Measurements from ENCODE around the gene TXN.

TXN gene

DNA sequence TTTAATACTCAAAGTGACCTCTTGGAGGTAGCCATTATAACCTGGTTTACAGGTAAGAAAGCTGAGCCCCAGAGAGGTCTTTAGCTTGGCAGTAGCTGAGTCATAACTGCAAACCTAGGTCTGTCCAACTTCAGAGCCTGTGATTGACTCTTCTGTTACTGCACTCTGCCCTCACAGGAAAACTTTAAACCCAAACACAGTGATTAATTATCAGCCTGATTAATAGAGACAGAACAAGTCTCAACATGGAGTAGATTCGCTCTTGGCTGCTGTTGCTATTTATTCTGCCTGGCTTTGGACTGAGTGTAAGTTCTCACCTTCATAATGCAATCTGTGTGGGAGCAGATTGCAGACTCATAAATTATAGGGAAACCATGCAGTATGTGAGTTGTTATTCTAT, 27.4 kb upstream of the TXN start:
- DNase-seq (ENCODE audit: insufficient read length, low spot score) (no peak), FAIRE-seq (no peak)
- no peak for TF ChIP-seq SPI1 (IDR thresholded peaks at IDR 0.05; ENCODE audit: low read depth, low read length)
- TF ChIP-seq POU2F2 (IDR thresholded peaks at IDR 0.05; ENCODE audit: low read depth, low read length), result no peak
- TF ChIP-seq POLR2AphosphoS5 (IDR thresholded peaks at IDR 0.05; ENCODE audit: low read depth, low read length), result no peak
- no peak for TF ChIP-seq PAX5 (IDR thresholded peaks at IDR 0.05; ENCODE audit: insufficient read depth, low read length, severe bottlenecking)
- TF ChIP-seq POLR2A (IDR thresholded peaks at IDR 0.05; ENCODE audit: low read depth, low read length), result no peak
- TF ChIP-seq TAF1 (IDR thresholded peaks at IDR 0.05; ENCODE audit: low read depth, low read length), result no peak

DNA sequence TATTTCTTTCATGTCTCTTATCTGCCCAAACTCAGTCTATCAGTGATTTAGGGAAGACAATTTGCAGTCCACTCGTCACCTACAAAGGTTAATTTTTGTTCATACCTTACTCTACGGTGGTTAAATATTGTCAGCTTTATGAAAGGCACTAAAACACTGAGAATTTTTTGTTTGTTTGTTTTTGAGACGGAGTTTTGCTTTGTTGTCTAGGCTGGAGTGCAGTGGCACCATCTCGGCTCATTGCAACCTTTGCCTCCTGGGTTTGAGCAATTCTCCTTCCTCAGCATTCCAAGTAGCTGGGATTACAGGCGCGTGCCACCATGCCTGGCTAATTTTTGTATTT, 26.4 kb upstream of the TXN start:
- TF ChIP-seq TAF1 (IDR thresholded peaks at IDR 0.05; ENCODE audit: low read depth, low read length), result no peak
- TF ChIP-seq POLR2AphosphoS5 (IDR thresholded peaks at IDR 0.05; ENCODE audit: low read depth, low read length), result no peak
- no peak for TF ChIP-seq POU2F2 (IDR thresholded peaks at IDR 0.05; ENCODE audit: low read depth, low read length)
- TF ChIP-seq POLR2A (IDR thresholded peaks at IDR 0.05; ENCODE audit: low read depth, low read length), result no peak
- no peak for TF ChIP-seq PAX5 (IDR thresholded peaks at IDR 0.05; ENCODE audit: insufficient read depth, low read length, severe bottlenecking)
- no peak for TF ChIP-seq SPI1 (IDR thresholded peaks at IDR 0.05; ENCODE audit: low read depth, low read length)
- FAIRE-seq (no peak), DNase-seq (ENCODE audit: insufficient read length, low spot score) (no peak)

DNA sequence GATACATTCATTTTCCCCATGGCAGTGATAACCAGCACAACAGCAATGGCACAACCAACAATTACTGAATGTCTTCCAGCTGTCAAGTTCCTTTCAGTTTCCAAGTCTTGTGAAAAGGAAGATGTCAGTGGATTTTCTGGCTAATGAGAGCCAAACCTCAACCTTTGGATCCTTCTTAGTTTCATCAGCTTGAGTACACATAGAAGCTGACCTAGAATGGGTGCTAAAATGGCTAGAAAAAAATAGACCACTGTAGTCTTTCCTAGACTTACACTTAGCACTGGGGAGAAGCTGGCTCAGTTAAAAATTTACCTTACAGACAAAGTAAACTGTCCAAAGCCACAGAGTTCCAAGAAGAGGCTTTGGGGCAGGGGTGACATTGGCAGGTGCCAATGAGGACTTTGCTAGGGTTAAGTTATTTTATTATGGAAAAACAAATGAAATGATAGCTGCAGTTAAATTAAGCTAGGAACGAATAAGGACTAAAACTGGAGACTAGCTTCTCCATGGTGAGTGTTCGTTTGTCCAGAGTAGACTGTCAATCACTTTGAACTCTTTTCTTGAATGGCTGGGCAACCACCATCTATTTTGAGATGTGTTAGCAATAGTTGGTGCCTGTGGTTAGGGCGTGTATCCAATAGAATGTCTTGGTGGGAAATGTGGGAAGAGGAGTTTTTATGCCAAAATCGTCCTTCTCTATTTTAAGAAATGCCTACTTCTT, 25.9 kb upstream of the TXN start:
- no peak for DNase-seq (ENCODE audit: insufficient read length, low spot score)
- no peak for FAIRE-seq

DNA sequence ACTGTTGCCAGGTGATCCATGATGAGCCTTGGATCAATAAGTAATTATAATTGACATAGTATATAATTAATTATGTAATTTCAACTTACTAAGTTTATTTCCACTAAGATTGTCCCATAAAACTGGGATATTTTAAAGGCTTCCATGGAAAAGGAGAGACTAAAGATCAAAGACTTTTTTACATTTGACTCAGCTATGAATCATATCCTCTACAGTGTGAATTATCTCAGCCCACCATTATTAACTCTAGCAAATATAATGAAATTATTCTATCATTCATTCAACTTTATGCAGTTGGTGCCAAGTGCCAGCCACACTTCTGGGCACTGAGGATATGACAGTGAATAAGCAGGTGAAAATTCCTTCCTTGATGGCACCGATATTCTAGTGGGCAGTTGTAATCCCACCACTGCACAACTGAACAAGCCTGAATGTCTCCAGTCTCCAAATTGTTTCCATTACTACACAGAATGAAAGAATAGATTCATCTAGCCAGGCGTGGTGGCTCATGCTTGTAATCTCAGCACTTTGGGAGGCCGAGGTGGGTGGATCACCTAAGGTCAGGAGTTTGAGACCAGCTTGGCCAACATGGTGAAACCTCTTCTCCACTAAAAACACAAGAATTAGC, 21.9 kb upstream of the TXN start:
- DNase-seq (ENCODE audit: insufficient read length, low spot score), result no peak
- TF ChIP-seq SPI1 (IDR thresholded peaks at IDR 0.05; ENCODE audit: low read depth, low read length) (no peak), POU2F2 (IDR thresholded peaks at IDR 0.05; ENCODE audit: low read depth, low read length) (no peak), POLR2AphosphoS5 (IDR thresholded peaks at IDR 0.05; ENCODE audit: low read depth, low read length) (no peak), PAX5 (IDR thresholded peaks at IDR 0.05; ENCODE audit: insufficient read depth, low read length, severe bottlenecking) (no peak), POLR2A (IDR thresholded peaks at IDR 0.05; ENCODE audit: low read depth, low read length) (no peak), TAF1 (IDR thresholded peaks at IDR 0.05; ENCODE audit: low read depth, low read length) (no peak)
- no peak for FAIRE-seq

More for the DNA sequence above, 25.9 kb upstream of the TXN start:
- no peak for TF ChIP-seq SPI1 (IDR thresholded peaks at IDR 0.05; ENCODE audit: low read depth, low read length)
- no peak for TF ChIP-seq POLR2AphosphoS5 (IDR thresholded peaks at IDR 0.05; ENCODE audit: low read depth, low read length)
- TF ChIP-seq TAF1 (IDR thresholded peaks at IDR 0.05; ENCODE audit: low read depth, low read length), result no peak
- no peak for TF ChIP-seq PAX5 (IDR thresholded peaks at IDR 0.05; ENCODE audit: insufficient read depth, low read length, severe bottlenecking)
- no peak for TF ChIP-seq POLR2A (IDR thresholded peaks at IDR 0.05; ENCODE audit: low read depth, low read length)
- no peak for TF ChIP-seq POU2F2 (IDR thresholded peaks at IDR 0.05; ENCODE audit: low read depth, low read length)

DNA sequence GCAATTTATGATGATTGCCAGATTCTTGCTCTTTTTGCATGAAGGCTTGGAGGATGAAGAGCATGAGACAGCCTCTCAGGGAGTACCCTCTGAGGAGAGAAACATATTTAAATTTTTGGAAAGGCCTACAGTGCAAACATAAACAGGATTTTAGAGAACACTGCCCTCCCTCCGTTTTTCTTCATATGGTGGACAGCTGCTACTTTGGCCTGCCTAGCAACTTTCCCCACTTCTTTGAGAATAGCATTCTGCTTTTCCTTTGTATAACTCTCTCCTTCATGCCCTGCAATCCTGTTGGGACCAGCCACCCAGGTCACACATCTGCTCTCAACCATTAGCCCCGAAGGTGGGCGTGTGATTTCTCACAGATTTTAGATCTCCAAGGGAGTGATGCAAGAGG, 20.5 kb upstream of the TXN start:
- FAIRE-seq, result no peak
- TF ChIP-seq POU2F2 (IDR thresholded peaks at IDR 0.05; ENCODE audit: low read depth, low read length) (no peak), TAF1 (IDR thresholded peaks at IDR 0.05; ENCODE audit: low read depth, low read length) (no peak), POLR2A (IDR thresholded peaks at IDR 0.05; ENCODE audit: low read depth, low read length) (no peak), PAX5 (IDR thresholded peaks at IDR 0.05; ENCODE audit: insufficient read depth, low read length, severe bottlenecking) (no peak), POLR2AphosphoS5 (IDR thresholded peaks at IDR 0.05; ENCODE audit: low read depth, low read length) (no peak), SPI1 (IDR thresholded peaks at IDR 0.05; ENCODE audit: low read depth, low read length) (no peak)
- no peak for DNase-seq (ENCODE audit: insufficient read length, low spot score)

DNA sequence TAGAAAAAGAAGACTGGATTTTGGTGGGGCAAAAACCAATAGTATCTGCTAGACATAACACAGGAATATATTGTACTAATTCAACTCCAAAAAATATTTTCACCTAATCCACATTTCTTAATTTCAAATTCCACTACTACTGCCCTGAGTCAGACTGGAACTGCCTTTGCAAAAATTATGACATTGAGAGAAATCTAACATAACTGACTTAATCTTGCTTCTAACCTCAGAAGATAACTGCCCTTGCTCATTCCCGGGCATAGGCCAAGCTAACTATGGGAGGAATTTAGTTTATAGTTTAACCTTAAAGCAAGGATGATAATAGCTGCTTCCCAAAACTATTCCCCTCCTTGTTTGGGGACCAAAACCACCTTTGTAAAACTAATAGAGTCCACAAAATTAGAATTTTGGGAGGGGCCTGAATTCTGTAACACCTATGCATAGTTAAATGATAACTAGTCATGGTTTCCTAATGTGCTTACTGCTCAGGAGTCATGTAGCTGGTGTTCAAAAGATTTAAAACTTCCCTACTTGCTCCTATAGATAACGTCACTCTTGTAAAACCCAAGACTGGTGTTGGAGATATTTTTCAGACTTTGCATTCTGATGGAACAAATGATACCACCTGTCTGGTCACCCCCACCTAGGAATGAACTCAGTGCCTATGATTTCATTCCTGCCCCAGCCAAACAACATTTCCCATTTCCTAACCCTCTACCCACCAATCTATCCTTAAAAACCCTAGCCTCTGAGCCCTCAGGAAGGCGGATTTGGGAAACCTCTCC, 14.1 kb upstream of the TXN start:
- TF ChIP-seq SPI1 (IDR thresholded peaks at IDR 0.05; ENCODE audit: low read depth, low read length) (no peak), TAF1 (IDR thresholded peaks at IDR 0.05; ENCODE audit: low read depth, low read length) (no peak), POLR2A (IDR thresholded peaks at IDR 0.05; ENCODE audit: low read depth, low read length) (no peak), POU2F2 (IDR thresholded peaks at IDR 0.05; ENCODE audit: low read depth, low read length) (no peak), PAX5 (IDR thresholded peaks at IDR 0.05; ENCODE audit: insufficient read depth, low read length, severe bottlenecking) (no peak), POLR2AphosphoS5 (IDR thresholded peaks at IDR 0.05; ENCODE audit: low read depth, low read length) (no peak)
- FAIRE-seq (no peak), DNase-seq (ENCODE audit: insufficient read length, low spot score) (no peak)

DNA sequence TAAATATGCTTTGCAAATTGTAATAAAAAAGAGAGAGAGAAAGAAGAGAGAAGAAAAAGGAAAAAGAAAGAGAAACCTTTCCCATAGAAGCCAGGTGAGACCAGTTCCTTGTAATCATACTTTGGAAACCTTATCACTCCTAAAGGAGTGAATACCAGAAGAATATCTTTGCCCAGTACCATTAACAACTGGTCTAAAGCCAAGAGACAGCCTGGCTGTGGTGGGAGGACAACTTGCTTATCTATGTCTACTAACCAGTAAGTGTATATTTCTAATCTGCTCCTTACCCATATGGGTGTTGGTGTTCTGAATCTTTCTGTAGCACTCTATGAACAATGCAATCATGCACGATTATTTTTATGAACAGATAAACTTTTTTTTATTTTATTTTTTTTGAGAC, 10.5 kb upstream of the TXN start:
- TF ChIP-seq POU2F2 (IDR thresholded peaks at IDR 0.05; ENCODE audit: low read depth, low read length) (no peak), TAF1 (IDR thresholded peaks at IDR 0.05; ENCODE audit: low read depth, low read length) (no peak), POLR2AphosphoS5 (IDR thresholded peaks at IDR 0.05; ENCODE audit: low read depth, low read length) (no peak), PAX5 (IDR thresholded peaks at IDR 0.05; ENCODE audit: insufficient read depth, low read length, severe bottlenecking) (no peak), SPI1 (IDR thresholded peaks at IDR 0.05; ENCODE audit: low read depth, low read length) (no peak), POLR2A (IDR thresholded peaks at IDR 0.05; ENCODE audit: low read depth, low read length) (no peak)
- FAIRE-seq, result no peak
- DNase-seq (ENCODE audit: insufficient read length, low spot score), result no peak

DNA sequence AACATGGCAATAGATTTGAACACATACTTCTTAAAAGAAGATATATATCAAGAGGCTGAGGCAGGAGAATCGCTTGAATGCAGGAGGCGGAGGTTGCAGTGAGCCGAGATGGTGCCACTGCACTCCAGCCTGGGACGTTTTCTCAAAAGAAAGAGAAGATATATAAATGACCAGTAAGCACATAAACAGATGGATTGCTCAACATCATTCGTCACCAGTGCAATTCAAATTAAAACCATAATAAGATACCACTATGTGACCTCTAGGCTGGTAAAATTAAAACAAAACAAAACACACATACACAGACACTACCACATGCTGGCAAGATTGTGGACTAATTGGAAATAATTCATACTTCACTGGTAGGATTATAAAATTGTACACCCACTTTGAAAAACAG, 5.3 kb upstream of the TXN start:
- DNase-seq (ENCODE audit: insufficient read length, low spot score), result no peak
- no peak for FAIRE-seq
- TF ChIP-seq TAF1 (IDR thresholded peaks at IDR 0.05; ENCODE audit: low read depth, low read length) (no peak), POLR2A (IDR thresholded peaks at IDR 0.05; ENCODE audit: low read depth, low read length) (no peak), SPI1 (IDR thresholded peaks at IDR 0.05; ENCODE audit: low read depth, low read length) (no peak), POLR2AphosphoS5 (IDR thresholded peaks at IDR 0.05; ENCODE audit: low read depth, low read length) (no peak), PAX5 (IDR thresholded peaks at IDR 0.05; ENCODE audit: insufficient read depth, low read length, severe bottlenecking) (no peak), POU2F2 (IDR thresholded peaks at IDR 0.05; ENCODE audit: low read depth, low read length) (no peak)

DNA sequence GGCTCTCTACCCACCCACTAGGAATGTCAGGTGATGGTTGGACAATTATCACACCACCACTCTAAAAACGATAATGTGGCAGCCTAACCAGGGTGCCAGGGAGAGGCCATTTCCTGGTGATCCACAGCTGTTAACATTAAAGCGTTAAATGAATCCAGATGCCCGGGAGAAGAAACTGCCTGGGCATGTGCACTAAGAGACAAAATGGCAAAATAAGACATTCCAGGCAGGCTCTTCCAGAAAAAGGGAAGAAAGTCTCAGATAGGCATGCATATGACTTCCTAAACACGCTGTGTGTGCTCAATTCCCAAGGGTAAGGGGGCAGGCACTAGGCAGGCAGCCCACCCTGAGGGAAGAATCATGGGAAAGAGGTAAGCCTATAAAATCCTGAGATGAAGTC, 4.6 kb upstream of the TXN start:
- no peak for DNase-seq (ENCODE audit: insufficient read length, low spot score)
- no peak for FAIRE-seq
- TF ChIP-seq POU2F2 (IDR thresholded peaks at IDR 0.05; ENCODE audit: low read depth, low read length) (no peak), POLR2AphosphoS5 (IDR thresholded peaks at IDR 0.05; ENCODE audit: low read depth, low read length) (no peak), PAX5 (IDR thresholded peaks at IDR 0.05; ENCODE audit: insufficient read depth, low read length, severe bottlenecking) (no peak), POLR2A (IDR thresholded peaks at IDR 0.05; ENCODE audit: low read depth, low read length) (no peak), SPI1 (IDR thresholded peaks at IDR 0.05; ENCODE audit: low read depth, low read length) (no peak), TAF1 (IDR thresholded peaks at IDR 0.05; ENCODE audit: low read depth, low read length) (no peak)

All from GM12891 (cell line).